Measurements from ENCODE around the gene FREM1.

GRCh38 chr9:14790628-14791027 lies 119.6 kb downstream of the FREM1 start:
- TF ChIP-seq EZH2phosphoT487 (conservative IDR thresholded peaks at IDR 0.05; ENCODE audit: low read length): no peak
- TF ChIP-seq CTCF (IDR thresholded peaks at IDR 0.05; ENCODE audit: insufficient read depth, low read length, poor library complexity, severe bottlenecking): no peak

Data from SU-DHL-6 (cell line).